Trophoblast cell (in vitro differentiated cells and primary cell): ENCODE measurements around the gene SYDE1.
A peak's percentile ranks its signal among the peaks of the same experiment; 100 is the strongest.

Source experiments
- DNase-seq, 2 donors: peaks; one replicate each; pipeline ENCODE4 v3.0.0-alpha.2; 2016
- H2AFZ ChIP-seq: 2 replicates; pipeline ENCODE4 v1.6.1; 2013; ENCODE audit warnings: low read length, moderate library complexity, mild to moderate bottlenecking; ENCODE audit not compliant: insufficient read depth, poor library complexity
- H2AK5ac ChIP-seq: 2 replicates; pipeline ENCODE4 v1.6.1; 2013; ENCODE audit warnings: mild to moderate bottlenecking, low read length
- H2BK120ac ChIP-seq: 2 replicates; pipeline ENCODE4 v1.6.1; 2013; ENCODE audit warnings: low read length, mild to moderate bottlenecking, moderate library complexity; ENCODE audit not compliant: insufficient read depth, poor library complexity
- H2BK12ac ChIP-seq: 2 replicates; pipeline ENCODE4 v1.6.1; 2013; ENCODE audit warnings: mild to moderate bottlenecking, low read length, moderate library complexity
- H2BK5ac ChIP-seq: 2 replicates; pipeline ENCODE4 v1.6.1; 2013; ENCODE audit warnings: low read length, low read depth, moderate library complexity, mild to moderate bottlenecking; ENCODE audit not compliant: poor library complexity
- H3K14ac ChIP-seq: 2 replicates; pipeline ENCODE4 v1.6.1; 2013; ENCODE audit warnings: mild to moderate bottlenecking, low read length
- H3K18ac ChIP-seq: 2 replicates; pipeline ENCODE4 v1.6.1; 2013; ENCODE audit warnings: mild to moderate bottlenecking, low read length
- H3K23ac ChIP-seq: 2 replicates; pipeline ENCODE4 v1.6.1; 2013; ENCODE audit warnings: low read length
- H3K27ac ChIP-seq: 2 replicates; pipeline ENCODE4 v1.5.1; 2013; ENCODE audit warnings: low read depth, mild to moderate bottlenecking, inconsistent platforms, low read length, moderate library complexity
- H3K27me3 ChIP-seq: 2 replicates; pipeline ENCODE4 v1.6.1; 2013; ENCODE audit warnings: inconsistent platforms, mild to moderate bottlenecking, low read length, moderate library complexity; ENCODE audit not compliant: insufficient read depth
- H3K36me3 ChIP-seq, 2 experiments: 1 replicate in 1 of 2; 2 replicates in 1 of 2; pipeline ENCODE4 v1.6.1; 2013; ENCODE audit warnings: low read length in 2 of 2, mild to moderate bottlenecking in 2 of 2, moderate library complexity in 1 of 2; ENCODE audit not compliant: insufficient read depth in 2 of 2, control insufficient read depth in 1 of 2
- H3K4ac ChIP-seq: 2 replicates; pipeline ENCODE4 v1.6.1; 2013; ENCODE audit warnings: low read depth, mild to moderate bottlenecking, low read length, moderate library complexity
- H3K4me1 ChIP-seq, 2 experiments: 1 replicate in 1 of 2; 2 replicates in 1 of 2; pipeline ENCODE4 v1.6.1; 2013; ENCODE audit warnings: low read length in 2 of 2, mild to moderate bottlenecking in 2 of 2, moderate library complexity in 1 of 2; ENCODE audit not compliant: insufficient read depth in 2 of 2, control insufficient read depth in 1 of 2
- H3K4me2 ChIP-seq: 2 replicates; pipeline ENCODE4 v1.6.1; 2013; ENCODE audit warnings: inconsistent platforms, mild to moderate bottlenecking, low read length, moderate library complexity
- H3K4me3 ChIP-seq: 2 replicates; pipeline ENCODE4 v1.5.1; 2013; ENCODE audit warnings: mild to moderate bottlenecking, low read depth, low read length, inconsistent platforms
- H3K79me1 ChIP-seq: one replicate; pipeline ENCODE4 v1.6.1; 2013; ENCODE audit warnings: low read length
- H3K79me2 ChIP-seq: 2 replicates; pipeline ENCODE4 v1.6.1; 2013; ENCODE audit warnings: low read length, mild to moderate bottlenecking; ENCODE audit not compliant: control insufficient read depth, insufficient read depth, poor library complexity
- H3K9ac ChIP-seq: 2 replicates; pipeline ENCODE4 v1.6.1; 2013; ENCODE audit warnings: mild to moderate bottlenecking, low read length
- H3K9me3 ChIP-seq: 2 replicates; pipeline ENCODE4 v1.6.1; 2013; ENCODE audit warnings: low read depth, mild to moderate bottlenecking, control low read depth, inconsistent platforms, low read length; ENCODE audit not compliant: insufficient read depth
- H4K12ac ChIP-seq: 2 replicates; pipeline ENCODE4 v1.6.1; 2013; ENCODE audit warnings: low read depth, mild to moderate bottlenecking, low read length, moderate library complexity
- H4K8ac ChIP-seq: 2 replicates; pipeline ENCODE4 v1.6.1; 2013; ENCODE audit warnings: low read depth, mild to moderate bottlenecking, low read length, moderate library complexity
- H4K91ac ChIP-seq: one replicate; pipeline ENCODE4 v1.6.1; 2013; ENCODE audit warnings: low read depth, mild to moderate bottlenecking, low read length, moderate library complexity
- WGBS: extraction: QIAGEN DNeasy Blood & Tissue Kit; methylation state at CpG from one replicate; pipeline ENCODE4 v1.1.7; 2013; ENCODE audit warnings: missing lambda C conversion rate; ENCODE audit not compliant: insufficient read length, insufficient coverage; ENCODE audit errors: extremely low coverage; 5-methylcytosine and 5-hydroxymethylcytosine counted together

SYDE1 gene

GRCh38 chr19:15115080-15115479, 7.9 kb downstream of the SYDE1 start:
- no peak overlapping the region for H3K23ac ChIP-seq
- no peak for DNase-seq
- H3K27ac ChIP-seq: no peak overlapping the region
- no peak overlapping the region for H2AFZ ChIP-seq
- no peak overlapping the region for H3K18ac ChIP-seq
- H3K4me1 ChIP-seq: peaks cover 4 to 6% of the 10 kb centered on the region in 2 experiments
- H2BK120ac ChIP-seq: no peak overlapping the region
- no peak overlapping the region for H2AK5ac ChIP-seq
- no peak overlapping the region for H4K91ac ChIP-seq
- no peak overlapping the region for H2BK12ac ChIP-seq
- no peaks in the 10 kb centered on the region for H3K79me2 ChIP-seq
- no peak overlapping the region for H3K4me2 ChIP-seq
- H3K36me3 ChIP-seq: peaks cover 92 to 97% of the 10 kb centered on the region in 2 experiments
- H3K4ac ChIP-seq: no peak overlapping the region
- peaks cover 9% of the 10 kb centered on the region for H3K9me3 ChIP-seq
- no peak overlapping the region for H3K14ac ChIP-seq
- no peaks in the 10 kb centered on the region for H3K27me3 ChIP-seq
- no peak overlapping the region for H3K9ac ChIP-seq
- no peak overlapping the region for H4K8ac ChIP-seq
- WGBS: no CpG with 5 or more reads among the region's 13 CpGs
- H4K12ac ChIP-seq: no peak overlapping the region
- no peaks in the 10 kb centered on the region for H3K79me1 ChIP-seq
- no peak overlapping the region for H2BK5ac ChIP-seq
- H3K4me3 ChIP-seq: no peak overlapping the region

GRCh38 chr19:15115762-15116615, 8.8 kb downstream of the SYDE1 start:
- no CpG with 5 or more reads among the region's 23 CpGs for WGBS
- Histone ChIP-seq H2AFZ (no peak overlapping the region), H3K23ac (no peak overlapping the region), H3K4me1 (peaks cover 4 to 6% of the 10 kb centered on the region in 2 experiments), H2AK5ac (no peak overlapping the region), H3K18ac (no peak overlapping the region), H3K9ac (no peak overlapping the region), H3K4me2 (no peak overlapping the region), H3K14ac (no peak overlapping the region), H3K36me3 (peaks cover 89 to 96% of the 10 kb centered on the region in 2 experiments), H2BK120ac (no peak overlapping the region), H4K8ac (no peak overlapping the region), H3K79me2 (no peaks in the 10 kb centered on the region), H2BK5ac (no peak overlapping the region), H3K9me3 (peaks cover 9% of the 10 kb centered on the region), H3K27me3 (no peaks in the 10 kb centered on the region), H4K12ac (no peak overlapping the region), H2BK12ac (no peak overlapping the region), H3K27ac (no peak overlapping the region), H3K79me1 (no peaks in the 10 kb centered on the region), H3K4me3 (no peak overlapping the region), H3K4ac (no peak overlapping the region), H4K91ac (no peak overlapping the region)
- no peak for DNase-seq

- WGBS: no CpG with 5 or more reads among the region's 12 CpGs
Measured at GRCh38 chr19:15116856-15117255, 9.7 kb downstream of the SYDE1 start.

GRCh38 chr19:15118248-15118647, 11.0 kb downstream of the SYDE1 start:
- H3K14ac ChIP-seq: no peak overlapping the region
- no peak overlapping the region for H2BK120ac ChIP-seq
- H3K79me1 ChIP-seq: no peaks in the 10 kb centered on the region
- no peak overlapping the region for H3K4ac ChIP-seq
- H3K9ac ChIP-seq: no peak overlapping the region
- no peak overlapping the region for H2AK5ac ChIP-seq
- H3K36me3 ChIP-seq: peaks cover 84 to 88% of the 10 kb centered on the region in 2 experiments
- H4K12ac ChIP-seq: no peak overlapping the region
- H3K27me3 ChIP-seq: no peaks in the 10 kb centered on the region
- H3K18ac ChIP-seq: no peak overlapping the region
- no peak overlapping the region for H2AFZ ChIP-seq
- WGBS: no CpG with 5 or more reads among the region's 2 CpGs
- H4K8ac ChIP-seq: no peak overlapping the region
- H3K27ac ChIP-seq: no peak overlapping the region
- no peak overlapping the region for H4K91ac ChIP-seq
- no peaks in the 10 kb centered on the region for H3K79me2 ChIP-seq
- no peak overlapping the region for H2BK12ac ChIP-seq
- H3K9me3 ChIP-seq: peaks cover 5% of the 10 kb centered on the region
- H3K4me1 ChIP-seq: peaks cover 4 to 6% of the 10 kb centered on the region in 2 experiments
- no peak overlapping the region for H3K23ac ChIP-seq
- H3K4me2 ChIP-seq: no peak overlapping the region
- no peak overlapping the region for H3K4me3 ChIP-seq
- H2BK5ac ChIP-seq: no peak overlapping the region
- DNase-seq: peak; percentile 61 to 75

More at GRCh38 chr19:15116856-15117255, 9.7 kb downstream of the SYDE1 start:
- no peak overlapping the region for H3K4me3 ChIP-seq
- H3K79me2 ChIP-seq: no peaks in the 10 kb centered on the region
- H3K36me3 ChIP-seq: peaks cover 80 to 90% of the 10 kb centered on the region in 2 experiments
- no peak overlapping the region for H2AFZ ChIP-seq
- H2BK5ac ChIP-seq: no peak overlapping the region
- H3K14ac ChIP-seq: no peak overlapping the region
- no peak for DNase-seq
- H2BK120ac ChIP-seq: no peak overlapping the region
- H3K23ac ChIP-seq: no peak overlapping the region
- H3K27ac ChIP-seq: no peak overlapping the region
- no peak overlapping the region for H3K4ac ChIP-seq
- no peak overlapping the region for H4K12ac ChIP-seq
- H3K4me2 ChIP-seq: no peak overlapping the region
- H4K8ac ChIP-seq: no peak overlapping the region
- no peak overlapping the region for H3K9ac ChIP-seq
- H4K91ac ChIP-seq: no peak overlapping the region
- no peaks in the 10 kb centered on the region for H3K79me1 ChIP-seq
- no peak overlapping the region for H2BK12ac ChIP-seq
- no peak overlapping the region for H2AK5ac ChIP-seq
- H3K27me3 ChIP-seq: no peaks in the 10 kb centered on the region
- H3K9me3 ChIP-seq: peaks cover 9% of the 10 kb centered on the region
- peaks cover 4 to 6% of the 10 kb centered on the region in 2 experiments for H3K4me1 ChIP-seq
- no peak overlapping the region for H3K18ac ChIP-seq
